ENCODE results near the gene FRZB. TPM values are rescaled to one million over a fixed set of nuclear protein-coding genes. Genes with fewer than 3 reads are reported as not detected.
A peak's percentile ranks its signal among the peaks of the same experiment; 100 is the strongest.
"Not testable (repeated sequence)": the region's sequence is repeated elsewhere in the genome, so short reads cannot be mapped to it uniquely, and the experiment has no call there.

Gene FRZB
- total RNA-seq, 2 experiments from 2014 or later: not detected

DNA sequence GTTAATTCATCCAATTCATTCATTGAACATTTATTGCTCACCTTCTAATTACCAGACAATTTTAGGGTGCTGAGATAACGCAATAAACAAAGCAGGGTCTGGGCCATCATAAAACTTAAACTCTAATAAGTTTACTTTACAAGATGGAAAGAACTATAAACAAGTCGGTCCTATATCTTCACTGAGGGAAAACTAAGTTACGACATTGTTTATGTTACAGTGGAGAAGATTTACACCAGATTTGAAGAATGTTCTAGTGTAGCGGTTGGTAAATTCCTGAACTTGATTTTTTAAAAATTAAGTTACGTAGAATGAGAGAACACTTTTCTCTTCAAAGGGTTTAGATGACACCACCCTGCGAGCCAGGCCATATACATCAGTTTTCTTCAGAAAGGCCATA, 20.7 kb upstream of the FRZB start:
- ChIA-PET CTCF (no interaction called here), POLR2A (no interaction called here)
- H3K27me3 Mint-ChIP-seq: peaks cover 7% of the 10 kb centered on the region
- H3K36me3 Mint-ChIP-seq (ENCODE audit: low read depth): no peaks in the 10 kb centered on the region
- H3K4me3 Mint-ChIP-seq: no peak overlapping the region
- no peak overlapping the region for H3K27ac Mint-ChIP-seq
- no peaks in the 10 kb centered on the region for H3K9me3 Mint-ChIP-seq (ENCODE audit: low read depth)
- no peaks in the 10 kb centered on the region for H3K4me1 Mint-ChIP-seq
- ATAC-seq (no peak), DNase-seq (no peak)
- intact Hi-C loops (cut with DNase I, micrococcal nuclease): no loop called here

DNA sequence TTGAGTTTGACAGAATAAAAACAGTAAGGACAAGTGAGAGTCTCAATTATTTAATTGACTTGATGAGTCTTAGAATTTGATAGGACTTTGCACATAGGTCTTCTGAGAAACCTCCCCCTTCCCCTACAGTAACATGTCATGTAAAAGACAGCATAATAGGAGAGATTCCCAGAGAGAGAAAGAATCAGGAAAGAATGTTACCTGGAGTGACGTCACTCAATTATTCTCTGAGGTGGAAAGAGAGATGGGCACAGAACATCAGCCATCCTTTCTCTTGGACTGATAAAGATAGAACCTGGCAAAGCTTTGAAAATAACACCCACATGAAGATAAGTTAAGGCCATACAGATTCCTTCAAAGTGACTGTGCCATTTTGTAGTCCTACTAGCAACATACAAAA, 19.3 kb upstream of the FRZB start:
- no peak for DNase-seq
- ChIA-PET CTCF (interaction anchor here (0.8 kb wide), 1 partner anchor 235 kb away, joined by 3 read pairs; no protein-coding TSS in a partner anchor), POLR2A (interaction anchor here (0.6 kb wide), 1 partner anchor 11 kb away, joined by 3 read pairs; no protein-coding TSS in a partner anchor)
- Mint-ChIP-seq H3K9me3 (ENCODE audit: low read depth) (no peaks in the 10 kb centered on the region), H3K4me1 (no peaks in the 10 kb centered on the region), H3K27ac (no peak overlapping the region), H3K36me3 (ENCODE audit: low read depth) (no peaks in the 10 kb centered on the region), H3K27me3 (peaks cover 2% of the 10 kb centered on the region), H3K4me3 (no peak overlapping the region)
- intact Hi-C loops (cut with DNase I, micrococcal nuclease): no loop called here
- ATAC-seq: no peak

GRCh38 chr2:182883451-182883850, 17.0 kb upstream of the FRZB start:
- Mint-ChIP-seq H3K9me3 (ENCODE audit: low read depth) (peaks cover 10% of the 10 kb centered on the region), H3K4me3 (no peak overlapping the region), H3K36me3 (ENCODE audit: low read depth) (no peaks in the 10 kb centered on the region), H3K4me1 (no peaks in the 10 kb centered on the region), H3K27ac (no peak overlapping the region), H3K27me3 (peaks cover 1% of the 10 kb centered on the region)
- ATAC-seq: no peak
- ChIA-PET POLR2A (no interaction called here), CTCF (no interaction called here)
- DNase-seq: no peak
- intact Hi-C loops (cut with DNase I, micrococcal nuclease): no loop called here

GRCh38 chr2:182880100-182880499, 13.7 kb upstream of the FRZB start:
- intact Hi-C loops (cut with DNase I, micrococcal nuclease); DNase-seq; POLR2A ChIA-PET; H3K36me3 Mint-ChIP-seq (ENCODE audit: low read depth); H3K27ac Mint-ChIP-seq; H3K4me3 Mint-ChIP-seq; ATAC-seq; H3K27me3 Mint-ChIP-seq; H3K4me1 Mint-ChIP-seq: not testable (repeated sequence)
- H3K9me3 Mint-ChIP-seq (ENCODE audit: low read depth): peaks cover 18% of the 10 kb centered on the region
- CTCF ChIA-PET: interaction anchor here (0.6 to 0.7 kb wide), 2 partner anchors 11 to 161 kb away, joined by 3 to 4 read pairs; no protein-coding TSS in a partner anchor

- H3K9me3 Mint-ChIP-seq (ENCODE audit: low read depth): peaks cover 23% of the 10 kb centered on the region
- DNase-seq; ATAC-seq; H3K36me3 Mint-ChIP-seq (ENCODE audit: low read depth); H3K27ac Mint-ChIP-seq; H3K27me3 Mint-ChIP-seq; H3K4me3 Mint-ChIP-seq; POLR2A ChIA-PET; intact Hi-C loops (cut with DNase I, micrococcal nuclease); H3K4me1 Mint-ChIP-seq; CTCF ChIA-PET: not testable (repeated sequence)
Observed at GRCh38 chr2:182876653-182877052, 10.2 kb upstream of the FRZB start.

GRCh38 chr2:182870227-182870626, 3.8 kb upstream of the FRZB start:
- peak; percentile 33 for ATAC-seq
- Mint-ChIP-seq H3K27me3 (peaks cover 46% of the 10 kb centered on the region), H3K4me1 (peaks cover 15% of the 10 kb centered on the region), H3K9me3 (ENCODE audit: low read depth) (peaks cover 5% of the 10 kb centered on the region), H3K27ac (no peak overlapping the region), H3K4me3 (no peak overlapping the region), H3K36me3 (ENCODE audit: low read depth) (no peaks in the 10 kb centered on the region)
- DNase-seq: peak; percentile 45
- CTCF ChIA-PET: interaction anchor here (0.6 kb wide), 2 partner anchors 54 to 153 kb away, joined by 3 to 4 read pairs; no protein-coding TSS in a partner anchor
- POLR2A ChIA-PET: no interaction called here
- intact Hi-C loops (cut with DNase I, micrococcal nuclease): no loop called here

- ChIA-PET CTCF (interaction anchor here (1.1 to 1.2 kb wide), 2 partner anchors 24 to 112 kb away, joined by 4 read pairs; no protein-coding TSS in a partner anchor), POLR2A (interaction anchor here (0.7 kb wide), 1 partner anchor 191 kb away, joined by 4 read pairs; no protein-coding TSS in a partner anchor)
- no peak overlapping the region for H3K4me3 Mint-ChIP-seq
- H3K36me3 Mint-ChIP-seq (ENCODE audit: low read depth): no peaks in the 10 kb centered on the region
- DNase-seq (no peak), ATAC-seq (no peak)
- peaks cover 15% of the 10 kb centered on the region for H3K4me1 Mint-ChIP-seq
- intact Hi-C loops (cut with DNase I, micrococcal nuclease): no loop called here
- H3K27me3 Mint-ChIP-seq: peaks cover 59% of the 10 kb centered on the region
- no peaks in the 10 kb centered on the region for H3K9me3 Mint-ChIP-seq (ENCODE audit: low read depth)
- no peak overlapping the region for H3K27ac Mint-ChIP-seq
Observed at GRCh38 chr2:182868054-182868796, 1.8 kb upstream of the FRZB start.

- CTCF ChIA-PET: interaction anchor here (1.1 to 1.2 kb wide), 3 partner anchors 15 to 113 kb away, joined by 4 read pairs; no protein-coding TSS in a partner anchor
- Mint-ChIP-seq H3K4me1 (peaks cover 15% of the 10 kb centered on the region), H3K4me3 (no peak overlapping the region), H3K27me3 (peaks cover 61% of the 10 kb centered on the region), H3K36me3 (ENCODE audit: low read depth) (no peaks in the 10 kb centered on the region), H3K9me3 (ENCODE audit: low read depth) (no peaks in the 10 kb centered on the region), H3K27ac (no peak overlapping the region)
- intact Hi-C loops (cut with DNase I, micrococcal nuclease): no loop called here
- POLR2A ChIA-PET: interaction anchor here (0.7 kb wide), 2 partner anchors 26 to 190 kb away, joined by 3 to 4 read pairs; no protein-coding TSS in a partner anchor
- no peak for ATAC-seq
- no peak for DNase-seq
Observed at GRCh38 chr2:182867426-182868053, 1.1 kb upstream of the FRZB start.

DNA sequence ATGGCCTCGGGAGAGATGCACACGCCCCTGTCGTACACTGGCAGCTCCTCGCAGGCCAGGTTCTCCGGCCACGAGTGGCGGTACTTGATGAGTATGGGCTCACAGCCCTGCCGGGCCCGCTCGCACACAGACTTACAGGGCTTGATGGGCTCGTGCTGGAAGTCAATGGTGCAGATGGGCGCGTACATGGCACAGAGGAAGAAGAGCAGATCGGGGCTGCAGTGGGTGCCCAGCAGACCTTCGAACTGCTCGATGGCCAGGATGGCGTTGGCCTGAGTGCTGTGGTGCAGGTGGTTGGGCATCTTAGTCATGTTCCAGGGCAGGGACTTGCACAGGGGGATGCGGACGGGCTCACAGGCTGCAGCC, 359 bp downstream of the FRZB start:
- peak; percentile 12 for DNase-seq
- ATAC-seq: no peak
- Mint-ChIP-seq H3K4me1 (peaks cover 15% of the 10 kb centered on the region), H3K27ac (no peak overlapping the region), H3K27me3 (peaks cover 57% of the 10 kb centered on the region), H3K4me3 (no peak overlapping the region), H3K36me3 (ENCODE audit: low read depth) (no peaks in the 10 kb centered on the region), H3K9me3 (ENCODE audit: low read depth) (no peaks in the 10 kb centered on the region)
- CTCF ChIA-PET: no interaction called here
- intact Hi-C loops (cut with DNase I, micrococcal nuclease): no loop called here
- POLR2A ChIA-PET: no interaction called here

DNA sequence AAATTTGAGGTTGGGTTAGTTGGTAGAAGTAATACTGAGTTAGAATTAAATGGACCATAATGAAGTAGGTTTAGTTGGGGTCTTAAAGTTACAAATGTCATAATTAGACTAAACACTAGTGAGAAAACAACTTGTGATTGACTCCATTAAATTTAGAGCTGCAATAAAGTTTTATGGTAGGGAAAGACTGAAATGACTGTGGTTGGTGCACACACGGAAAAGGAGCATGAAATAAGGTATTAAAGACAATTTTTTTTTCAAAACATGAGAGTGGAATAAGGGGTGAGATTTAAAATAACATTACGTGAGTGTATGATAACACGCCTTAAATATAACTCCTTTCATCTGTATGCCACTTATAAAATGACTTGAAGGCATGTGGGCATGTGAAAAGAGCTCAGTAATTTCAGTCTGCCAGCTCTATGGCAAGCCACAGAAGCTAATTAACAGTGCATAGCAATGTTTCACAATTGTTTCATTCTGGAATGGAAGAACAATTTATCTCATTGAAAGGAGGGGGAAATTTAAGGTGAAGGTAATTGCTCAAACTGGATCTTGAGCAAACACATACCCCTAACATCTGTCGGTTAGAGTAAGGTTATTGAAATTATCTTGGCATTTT, 1.4 kb downstream of the FRZB start:
- peaks cover 56% of the 10 kb centered on the region for H3K27me3 Mint-ChIP-seq
- no peak for ATAC-seq
- H3K4me3 Mint-ChIP-seq: no peak overlapping the region
- peaks cover 15% of the 10 kb centered on the region for H3K4me1 Mint-ChIP-seq
- no peak for DNase-seq
- POLR2A ChIA-PET: no interaction called here
- intact Hi-C loops (cut with DNase I, micrococcal nuclease): no loop called here
- no peaks in the 10 kb centered on the region for H3K9me3 Mint-ChIP-seq (ENCODE audit: low read depth)
- no peak overlapping the region for H3K27ac Mint-ChIP-seq
- CTCF ChIA-PET: no interaction called here
- no peaks in the 10 kb centered on the region for H3K36me3 Mint-ChIP-seq (ENCODE audit: low read depth)

DNA sequence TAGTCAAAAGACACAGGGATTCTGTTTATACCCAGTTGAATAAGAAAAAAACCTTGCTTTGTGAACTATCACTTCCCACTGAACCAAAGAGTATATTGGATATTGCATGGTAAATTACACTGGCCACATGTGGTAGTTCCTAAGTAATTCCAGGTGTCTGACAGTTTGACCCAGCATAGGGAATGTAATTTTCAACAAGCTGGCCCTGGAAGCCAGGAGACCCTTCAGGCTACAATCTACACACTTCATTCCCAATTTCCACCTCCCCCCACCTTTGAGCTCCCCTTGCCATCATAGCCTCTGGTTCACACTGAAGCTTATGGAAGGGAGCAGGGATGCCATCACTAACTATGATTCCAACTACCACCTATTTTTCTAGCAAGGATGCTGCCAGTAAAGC, 2.8 kb downstream of the FRZB start:
- no peak overlapping the region for H3K27ac Mint-ChIP-seq
- H3K4me3 Mint-ChIP-seq: no peak overlapping the region
- H3K27me3 Mint-ChIP-seq: peaks cover 52% of the 10 kb centered on the region
- no peak for ATAC-seq
- H3K4me1 Mint-ChIP-seq: peaks cover 15% of the 10 kb centered on the region
- POLR2A ChIA-PET: no interaction called here
- CTCF ChIA-PET: interaction anchor here (1.6 kb wide), 1 partner anchor 23 kb away, joined by 5 read pairs; no protein-coding TSS in a partner anchor
- no peaks in the 10 kb centered on the region for H3K36me3 Mint-ChIP-seq (ENCODE audit: low read depth)
- H3K9me3 Mint-ChIP-seq (ENCODE audit: low read depth): no peaks in the 10 kb centered on the region
- DNase-seq: no peak
- intact Hi-C loops (cut with DNase I, micrococcal nuclease): no loop called here

Measured in activated CD4-positive, alpha-beta T cell treated with anti-CD3 and anti-CD28 coated beads for 36 hours (primary cell).